GM23338 (cell line): ENCODE measurements around the gene ANP32A. TPM values are rescaled to one million over a fixed set of nuclear protein-coding genes. Genes with fewer than 3 reads are reported as not detected.

Source experiments
- ATAC-seq: fragments of 200-7000 bp; cut with Tn5 transposase; 3 replicates; pipeline ENCODE4 v1.9.1; 2020
- DNase-seq: peaks from one replicate; pipeline ENCODE4 v3.0.0-alpha.2; 2015; ENCODE audit warnings: low spot score
- H2AFZ ChIP-seq: fragments of 200-600 bp; sonication (generic); 2 replicates; pipeline ENCODE4 v1.8.0; 2016; ENCODE audit warnings: antibody characterized with exemption, mild to moderate bottlenecking, moderate library complexity
- H3F3A ChIP-seq: fragments of 200-600 bp; sonication (generic); replicated peaks from 2 replicates; pipeline ENCODE4 v1.8.0; 2017; ENCODE audit warnings: antibody characterized with exemption, mixed run types, low read depth
- H3K27ac ChIP-seq: fragments of 200-600 bp; sonication (generic); 2 replicates; pipeline ENCODE4 v1.6.1; 2016; ENCODE audit warnings: low read depth
- H3K27me3 ChIP-seq: fragments of 200-600 bp; sonication (generic); 2 replicates; pipeline ENCODE4 v1.8.0; 2016; ENCODE audit warnings: mild to moderate bottlenecking, mixed run types, moderate library complexity; ENCODE audit not compliant: insufficient read depth
- H3K36me3 ChIP-seq: fragments of 200-600 bp; sonication (generic); 2 replicates; pipeline ENCODE4 v1.8.0; 2016; ENCODE audit warnings: mild to moderate bottlenecking; ENCODE audit not compliant: insufficient read depth
- H3K4me1 ChIP-seq: fragments of 200-600 bp; sonication (generic); 2 replicates; pipeline ENCODE4 v1.8.0; 2016; ENCODE audit warnings: mild to moderate bottlenecking, moderate library complexity; ENCODE audit not compliant: insufficient read depth
- H3K4me2 ChIP-seq: fragments of 200-600 bp; sonication (generic); 2 replicates; pipeline ENCODE4 v1.7.1; 2017; ENCODE audit warnings: mixed run types
- H3K4me3 ChIP-seq: fragments of 200-600 bp; sonication (generic); 2 replicates; pipeline ENCODE4 v1.6.1; 2016; ENCODE audit warnings: mixed run types
- H3K79me2 ChIP-seq: fragments of 200-600 bp; sonication (generic); replicated peaks from 2 replicates; pipeline ENCODE4 v1.8.0; 2017; ENCODE audit warnings: mild to moderate bottlenecking; ENCODE audit not compliant: insufficient read depth
- H3K9me2 ChIP-seq: fragments of 200-600 bp; sonication (generic); 2 replicates; pipeline ENCODE4 v1.8.0; 2017; ENCODE audit not compliant: insufficient read depth
- H4K20me1 ChIP-seq: fragments of 200-600 bp; sonication (generic); replicated peaks from 2 replicates; pipeline ENCODE4 v1.8.0; 2017; ENCODE audit warnings: mild to moderate bottlenecking; ENCODE audit not compliant: insufficient read depth
- H3K27ac Mint-ChIP-seq: 2 replicates; pipeline ENCODE4 v1.8.0; 2020; ENCODE audit warnings: inconsistent platforms, mild to moderate bottlenecking, moderate library complexity, mixed read lengths
- H3K27me3 Mint-ChIP-seq: 3 replicates; pipeline ENCODE4 v1.8.0; 2022; ENCODE audit warnings: low read depth, mild to moderate bottlenecking, moderate library complexity, mixed read lengths, inconsistent platforms; ENCODE audit not compliant: insufficient read depth, poor library complexity
- H3K36me3 Mint-ChIP-seq: 3 replicates; pipeline ENCODE4 v1.8.0; 2021; ENCODE audit warnings: low read depth, mild to moderate bottlenecking, inconsistent platforms, moderate library complexity, mixed read lengths
- H3K4me1 Mint-ChIP-seq: 3 replicates; pipeline ENCODE4 v1.8.0; 2020; ENCODE audit warnings: mild to moderate bottlenecking, inconsistent platforms, mixed read lengths
- H3K4me3 Mint-ChIP-seq: 3 replicates; pipeline ENCODE4 v1.8.0; 2021; ENCODE audit warnings: moderate library complexity, mild to moderate bottlenecking, inconsistent platforms, mixed read lengths
- H3K9me3 Mint-ChIP-seq: 3 replicates; pipeline ENCODE4 v1.8.0; 2020; ENCODE audit warnings: moderate library complexity, mild to moderate bottlenecking, inconsistent platforms, mixed read lengths
- CREB1 ChIP-seq: fragments of 250-450 bp; sonication (Bioruptor Pico); IDR thresholded peaks from 2 replicates; pipeline ENCODE4 v1.5.0; 2020; ENCODE audit warnings: low read depth, mild to moderate bottlenecking, moderate library complexity
- CTCF ChIP-seq, 2 experiments: fragments of 200-600 bp in 1 of 2; sonication (generic) in 1 of 2; conservative IDR thresholded peaks; 2 replicates each; pipeline versions ENCODE4 v1.5.1 to v1.6.1; 2016 to 2017; ENCODE audit warnings: antibody characterized with exemption in 2 of 2, low read depth in 2 of 2, mild to moderate bottlenecking in 2 of 2, moderate library complexity in 1 of 2
- ETS1 ChIP-seq: IDR thresholded peaks from 2 replicates; pipeline ENCODE4 v1.6.1; 2016; ENCODE audit warnings: antibody characterized with exemption
- EZH2 ChIP-seq: fragments of 200-600 bp; sonication (generic); IDR thresholded peaks from one replicate; pipeline ENCODE4 v1.8.0; 2017; ENCODE audit warnings: antibody characterized with exemption, mild to moderate bottlenecking, low read depth; ENCODE audit not compliant: unreplicated experiment
- EZH2phosphoT487 ChIP-seq: fragments of 200-600 bp; sonication (generic); IDR thresholded peaks from one replicate; pipeline ENCODE4 v1.8.1; 2018; ENCODE audit warnings: antibody characterized with exemption; ENCODE audit not compliant: unreplicated experiment
- JUNB ChIP-seq: IDR thresholded peaks from one replicate; pipeline ENCODE4 v1.6.1; 2016; ENCODE audit warnings: antibody characterized with exemption; ENCODE audit not compliant: unreplicated experiment
- NANOG ChIP-seq: IDR thresholded peaks from 2 replicates; pipeline ENCODE4 v1.6.1; 2016; ENCODE audit warnings: antibody characterized with exemption, borderline replicate concordance
- POLR2AphosphoS5 ChIP-seq: IDR thresholded peaks from 2 replicates; pipeline ENCODE4 v1.6.1; 2016; ENCODE audit warnings: antibody characterized with exemption, low read depth
- REST ChIP-seq: IDR thresholded peaks from one replicate; pipeline ENCODE4 v1.6.1; 2018; ENCODE audit warnings: antibody characterized with exemption; ENCODE audit not compliant: unreplicated experiment
- STAT1 ChIP-seq: IDR thresholded peaks from one replicate; pipeline ENCODE4 v1.6.1; 2016; ENCODE audit warnings: antibody characterized with exemption; ENCODE audit not compliant: unreplicated experiment
- ZNF114 ChIP-seq: fragments of 250-450 bp; sonication (Bioruptor Pico); IDR thresholded peaks from 2 replicates; pipeline ENCODE4 v1.5.0; 2020; ENCODE audit warnings: mild to moderate bottlenecking, moderate library complexity
- ZNF331 ChIP-seq: fragments of 250-450 bp; sonication (Bioruptor Pico); IDR thresholded peaks from 2 replicates; pipeline ENCODE4 v1.5.0; 2020; ENCODE audit warnings: low read depth, mild to moderate bottlenecking, moderate library complexity
- ZNF462 ChIP-seq: fragments of 250-450 bp; sonication (Bioruptor Pico); IDR thresholded peaks from 2 replicates; pipeline ENCODE4 v1.5.0; 2020; ENCODE audit warnings: mild to moderate bottlenecking, moderate library complexity
- polyA plus RNA-seq: library from polyadenylated mRNA; unstranded; fragments of >200 nt; fragmentation: Nextera tagmentation; extraction: Ambion mirVana; gene quantifications from 2 replicates; pipeline ENCODE4 v1.2.1, GENCODE V29; 2016
- total RNA-seq: library from RNA; depleted of rRNA; stranded (reverse); fragments of >200 nt; shearing (Covaris generic); gene quantifications from 2 replicates; pipeline ENCODE4 v1.2.3, GENCODE V29; 2014

Gene ANP32A
- total and polyA plus RNA-seq, 2 experiments from 2014 or later: 204 to 304 TPM

- Histone ChIP-seq H3F3A (no peaks in the 10 kb centered on the region), H3K4me3 (no peak overlapping the region), H3K36me3 (no peaks in the 10 kb centered on the region), H3K79me2 (peaks cover 97% of the 10 kb centered on the region), H4K20me1 (peaks cover 68% of the 10 kb centered on the region), H3K9me2 (no peaks in the 10 kb centered on the region), H2AFZ (no peak overlapping the region), H3K27ac (no peak overlapping the region), H3K4me1 (peaks cover 79% of the 10 kb centered on the region), H3K27me3 (no peaks in the 10 kb centered on the region), H3K4me2 (0 out of 2 replicates have a peak overlapping the region, but pooled peaks have one; percentile 12)
- Mint-ChIP-seq H3K4me1 (peaks cover 92% of the 10 kb centered on the region), H3K9me3 (no peaks in the 10 kb centered on the region; the same call in 2 of the 3 replicates), H3K4me3 (no peak overlapping the region), H3K36me3 (peaks cover 37% of the 10 kb centered on the region), H3K27ac (no peak overlapping the region), H3K27me3 (peaks cover 25% of the 10 kb centered on the region)
- ATAC-seq (no peak), DNase-seq (no peak)
- TF ChIP-seq EZH2 (no peak), ZNF114 (CRISPR knock-in tag) (no peak), ETS1 (no peak), POLR2AphosphoS5 (no peak), NANOG (no peak), ZNF462 (no peak), CREB1 (no peak), CTCF (conservative IDR thresholded peaks at IDR 0.05; ENCODE audit: low read depth in 2 of 2) (no peak), ZNF331 (no peak), EZH2phosphoT487 (no peak), REST (no peak), STAT1 (no peak), JUNB (no peak)
Measured at GRCh38 chr15:68794307-68794706, 26.4 kb downstream of the ANP32A start.
